RCC 7860 (cell line): ENCODE results near the gene KCNMA1.
"Not testable (repeated sequence)": the region's sequence is repeated elsewhere in the genome, so short reads cannot be mapped to it uniquely, and the experiment has no call there.

Experiments
- DNase-seq: peaks from one replicate; pipeline ENCODE4 v3.0.0-alpha.2; 2015; ENCODE audit warnings: low spot score
- FAIRE-seq: peaks from 2 replicates; lab custom pipeline; 2012; peaks lifted over from hg19 to GRCh38; lab: Jason Lieb, UNC

Gene KCNMA1

DNA sequence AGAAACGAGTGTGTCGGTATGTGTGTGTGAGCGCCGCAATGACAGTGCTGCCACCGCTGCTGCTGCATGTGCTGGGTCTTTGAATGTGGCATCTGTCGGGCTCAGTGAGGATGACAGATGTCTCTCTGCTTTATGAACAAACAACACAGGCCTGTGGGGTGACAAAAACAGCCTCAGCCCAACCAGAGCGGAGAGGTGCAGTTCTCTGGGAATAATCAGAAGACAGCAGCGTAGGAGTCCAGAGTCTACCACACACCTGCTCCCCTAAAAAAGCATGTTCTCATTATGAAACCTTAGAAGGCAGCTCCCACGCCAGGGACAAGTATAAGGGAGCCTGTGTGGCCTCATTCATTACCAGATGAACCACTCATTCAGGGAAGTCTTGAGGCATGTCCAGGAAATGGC is 278.3 kb downstream of the KCNMA1 start:
- FAIRE-seq (no peak), DNase-seq (no peak)

DNA sequence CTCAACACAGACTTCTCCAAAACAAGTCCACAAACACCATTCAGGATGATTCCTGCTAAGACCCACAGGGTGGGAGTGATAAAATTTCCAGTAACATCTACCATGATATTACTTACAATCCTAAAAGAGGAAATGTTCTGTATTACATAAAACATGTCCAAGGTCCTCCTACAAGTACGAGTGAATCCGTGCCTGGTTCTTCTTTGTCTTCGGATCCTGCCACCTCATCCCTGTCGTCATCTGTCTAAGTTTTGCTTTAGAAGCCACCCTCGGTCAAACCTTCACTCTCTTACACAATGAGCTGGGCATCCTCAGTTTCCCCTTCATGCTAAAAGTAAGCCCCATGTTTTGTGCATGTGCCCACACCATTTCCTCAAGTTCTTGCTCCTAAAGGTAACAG is 279.0 kb downstream of the KCNMA1 start:
- no peak for DNase-seq
- FAIRE-seq = no peak

DNA sequence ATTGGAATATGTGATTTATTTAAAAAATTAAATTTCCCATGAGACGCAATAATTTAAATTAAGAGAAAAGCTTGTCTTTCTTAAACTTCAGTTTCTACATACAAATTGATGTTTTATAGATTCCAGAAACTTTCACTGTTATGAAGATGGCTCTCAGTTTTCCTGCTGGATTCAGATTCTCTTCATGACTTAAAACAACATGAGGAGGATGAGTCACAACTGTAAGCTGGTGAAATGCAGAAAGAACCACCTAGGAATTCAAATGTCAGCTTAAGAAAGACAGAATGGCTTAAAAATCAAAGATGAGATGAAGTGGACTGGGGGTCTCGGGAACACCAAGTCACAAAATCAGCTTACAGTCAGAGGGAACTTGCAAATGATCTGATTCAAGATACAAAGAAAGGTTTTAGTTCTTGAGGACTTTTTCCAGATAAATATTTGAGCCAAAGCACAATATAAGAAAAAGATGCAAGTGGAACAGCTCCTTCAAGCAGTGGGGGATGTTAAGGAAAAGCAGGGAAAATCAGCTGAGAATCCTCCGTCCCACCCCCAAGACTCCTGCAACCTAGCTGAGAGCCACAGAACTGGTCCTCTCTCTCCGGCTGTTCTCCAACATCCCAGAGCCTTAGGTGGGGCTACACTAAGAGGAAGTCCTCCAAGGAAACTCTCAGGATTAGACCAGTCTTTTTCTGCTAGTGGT is 279.8 kb downstream of the KCNMA1 start:
- FAIRE-seq = peak; percentile 88
- peak; percentile 51 for DNase-seq

DNA sequence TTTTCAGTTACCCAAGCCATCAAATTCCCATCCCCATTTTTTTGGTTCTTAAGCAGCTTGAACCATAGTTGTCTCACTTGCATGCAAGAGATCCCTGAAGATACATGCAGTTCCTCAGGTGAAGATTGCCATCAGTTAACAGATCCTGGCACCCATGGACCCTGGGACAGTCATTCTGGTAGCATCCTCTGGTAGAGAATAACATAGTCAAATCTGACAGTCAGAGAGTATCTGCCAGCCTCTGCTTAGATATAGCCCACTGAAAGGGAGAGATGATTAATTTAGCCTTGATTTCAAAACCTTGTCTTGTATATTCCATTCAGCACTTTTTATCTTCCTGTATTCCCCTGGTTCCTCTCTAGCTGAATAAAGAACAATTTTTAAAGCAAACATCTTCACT is 280.4 kb downstream of the KCNMA1 start:
- no peak for FAIRE-seq
- no peak for DNase-seq

DNA sequence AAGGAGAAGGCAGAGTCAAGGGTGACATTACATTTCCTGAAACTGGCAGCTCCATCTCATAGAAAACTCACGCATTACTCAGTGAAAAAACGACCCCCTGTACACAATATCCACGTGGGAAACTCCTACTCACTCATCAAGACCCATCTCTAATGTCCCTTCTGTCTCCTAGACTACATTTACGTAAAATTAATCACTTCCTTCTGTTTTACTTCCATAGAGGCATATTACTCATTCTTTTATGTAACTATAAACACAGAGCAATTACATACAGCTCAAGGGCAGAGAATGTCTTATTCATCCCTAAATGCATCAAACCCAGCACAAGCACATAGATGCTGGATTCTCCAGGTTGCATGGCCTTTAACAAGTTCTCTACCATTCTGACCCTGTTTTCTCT is 281.8 kb downstream of the KCNMA1 start:
- DNase-seq (peak; percentile 98), FAIRE-seq (peak; percentile 80)

DNA sequence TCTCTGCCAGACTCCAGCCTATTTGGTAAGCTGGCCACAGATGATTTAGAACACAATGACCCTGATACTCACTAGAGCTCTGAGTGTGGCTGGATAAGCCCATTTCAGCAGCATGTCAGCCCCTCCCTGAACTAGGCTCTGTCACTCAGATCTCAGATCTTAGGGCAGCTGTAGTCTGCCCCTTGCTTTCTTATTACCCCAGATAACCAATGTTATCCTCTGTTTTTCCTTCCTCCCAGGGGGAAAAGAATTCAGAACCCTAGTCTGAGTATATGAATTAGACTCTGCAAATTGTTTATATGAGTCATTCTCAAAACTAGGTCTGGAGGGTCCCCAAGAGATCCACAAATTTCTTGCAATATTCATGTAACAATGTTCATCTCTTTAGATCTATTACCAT is 286.2 kb downstream of the KCNMA1 start:
- FAIRE-seq (no peak), DNase-seq (peak; percentile 33)

DNA sequence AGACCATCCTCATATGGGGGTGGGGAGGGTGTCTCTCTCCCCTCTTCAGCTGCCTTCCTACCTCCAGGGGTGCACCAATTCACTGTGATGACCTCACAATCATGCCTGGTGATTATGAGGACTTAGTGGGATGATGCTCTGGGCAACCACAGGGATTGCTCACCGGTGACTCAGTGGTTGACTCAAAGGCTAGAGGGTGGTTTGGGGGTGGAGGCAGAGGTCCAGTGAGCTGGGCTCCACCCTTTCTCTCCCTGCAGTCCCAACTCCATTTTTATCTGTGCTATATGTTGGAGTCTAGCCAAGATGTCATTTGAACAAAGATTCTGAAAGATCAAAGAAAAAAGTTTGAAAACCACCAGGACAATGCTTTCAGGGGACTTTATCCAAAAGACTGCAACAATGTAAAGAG is 286.9 kb downstream of the KCNMA1 start:
- FAIRE-seq (peak; percentile 99), DNase-seq (peak; percentile 98)

DNA sequence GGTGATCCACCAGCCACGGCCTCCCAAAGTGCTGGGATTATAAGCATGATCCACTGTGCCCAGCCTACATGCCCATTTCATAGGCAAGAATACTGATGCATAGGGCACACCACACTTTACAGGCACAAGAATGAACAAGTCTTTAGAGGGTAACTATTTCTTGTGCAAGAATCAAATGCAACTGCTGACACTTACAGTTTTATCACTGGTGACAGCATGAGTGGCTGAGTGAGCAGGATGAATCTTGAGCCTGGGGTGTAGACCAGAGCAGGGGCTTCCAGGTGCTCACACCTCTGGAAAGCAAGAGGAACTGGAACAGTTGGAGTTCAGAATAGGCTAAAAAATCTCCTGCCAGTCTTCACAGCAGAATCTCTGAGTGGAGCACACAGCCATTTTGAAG is 287.5 kb downstream of the KCNMA1 start:
- DNase-seq (peak; percentile 11), FAIRE-seq (no peak)

DNA sequence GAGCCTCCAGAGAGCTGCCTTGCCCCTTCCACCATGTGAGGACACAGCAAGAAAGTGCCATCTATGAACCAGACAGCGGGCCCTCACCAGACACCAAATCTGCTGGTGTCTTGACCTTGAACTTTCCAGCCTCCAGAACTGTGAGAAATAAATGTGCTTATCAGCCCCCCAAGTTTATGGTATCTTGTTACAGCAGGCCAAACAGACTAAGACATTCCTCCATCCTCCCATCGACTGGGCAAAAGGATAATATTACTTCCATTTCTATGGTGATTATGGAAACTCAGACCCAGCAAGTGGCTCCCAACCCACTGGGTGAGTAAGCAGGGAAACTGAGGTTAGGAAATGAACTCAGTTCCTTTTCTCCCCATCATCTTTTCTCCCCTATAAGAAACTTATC is 288.4 kb downstream of the KCNMA1 start:
- FAIRE-seq (no peak), DNase-seq (peak; percentile 16)

DNA sequence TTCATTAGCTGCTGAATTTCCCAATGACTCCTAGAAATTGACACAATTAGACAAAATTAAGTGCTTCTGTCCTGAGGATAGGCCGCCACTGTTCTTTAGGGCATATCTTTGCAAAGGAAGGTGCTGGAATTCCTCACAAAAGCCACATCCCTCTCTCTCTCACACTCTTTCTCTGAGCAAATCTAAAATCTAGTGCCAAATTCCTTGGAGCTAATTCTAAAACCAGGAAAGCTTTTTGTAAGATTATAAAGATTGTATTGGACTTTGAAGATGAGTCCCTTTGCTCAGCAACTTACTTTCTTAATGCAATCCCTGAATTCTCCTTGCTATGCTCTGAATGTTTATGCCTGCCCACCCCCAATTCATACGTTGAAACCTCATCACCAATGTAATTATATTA is 288.9 kb downstream of the KCNMA1 start:
- no peak for DNase-seq
- no peak for FAIRE-seq

DNA sequence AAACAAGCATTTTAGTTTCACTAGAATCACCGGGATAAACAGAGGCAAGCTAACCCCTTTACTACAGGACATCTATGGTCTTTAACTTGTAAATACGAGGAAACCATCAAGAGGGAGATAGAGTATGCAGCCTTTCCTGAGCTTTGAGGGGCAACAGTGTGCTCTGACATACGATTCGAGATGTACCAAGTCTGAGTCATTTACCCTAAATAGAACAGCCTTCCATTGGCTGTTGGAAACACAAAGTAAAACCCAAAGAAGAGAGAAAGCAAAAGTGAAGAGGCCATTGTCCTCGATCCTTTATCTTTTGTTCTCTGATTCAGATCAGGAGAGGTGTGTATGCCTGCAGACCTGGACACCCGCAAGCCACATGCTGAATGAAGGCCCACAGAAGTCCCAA is 289.5 kb downstream of the KCNMA1 start:
- DNase-seq (no peak), FAIRE-seq (no peak)

DNA sequence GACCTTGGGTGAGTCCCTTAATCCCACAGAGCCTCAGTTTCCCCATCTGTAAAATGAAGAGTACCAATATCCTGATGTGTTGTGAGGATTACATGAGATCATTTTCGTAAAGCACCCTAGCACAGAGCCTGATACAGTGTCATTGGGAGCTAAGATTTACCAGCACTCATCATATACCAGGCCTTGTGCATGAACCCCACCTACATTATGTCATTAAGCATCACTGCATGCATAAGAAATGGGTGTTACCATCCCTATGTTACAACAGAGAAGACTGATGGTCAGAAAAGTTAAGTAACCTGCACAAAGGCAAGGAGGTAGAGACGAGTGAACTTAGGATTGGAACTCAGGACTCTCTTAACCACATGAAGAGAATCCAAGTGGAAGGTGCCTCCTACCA is 290.6 kb downstream of the KCNMA1 start:
- FAIRE-seq (no peak), DNase-seq (no peak)

DNA sequence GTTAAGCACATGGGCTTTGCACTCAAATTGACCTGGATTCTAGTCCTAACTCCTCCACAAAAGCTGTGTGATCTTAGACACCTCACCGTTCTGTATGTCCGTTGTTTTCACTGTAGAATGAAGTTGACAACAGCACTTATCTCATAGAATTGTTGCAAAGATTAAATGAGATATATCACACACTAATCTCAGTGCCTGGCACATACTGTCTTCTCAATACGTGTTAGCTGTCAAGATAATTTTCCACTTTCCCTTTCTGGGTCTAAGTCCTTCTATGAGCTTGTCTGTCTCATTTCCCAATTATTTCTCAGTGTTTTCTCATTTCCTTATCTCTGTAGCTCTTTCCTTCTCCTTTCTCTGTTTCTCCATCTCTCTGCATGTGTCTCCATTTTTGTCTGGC is 296.6 kb downstream of the KCNMA1 start:
- DNase-seq = no peak
- no peak for FAIRE-seq

DNA sequence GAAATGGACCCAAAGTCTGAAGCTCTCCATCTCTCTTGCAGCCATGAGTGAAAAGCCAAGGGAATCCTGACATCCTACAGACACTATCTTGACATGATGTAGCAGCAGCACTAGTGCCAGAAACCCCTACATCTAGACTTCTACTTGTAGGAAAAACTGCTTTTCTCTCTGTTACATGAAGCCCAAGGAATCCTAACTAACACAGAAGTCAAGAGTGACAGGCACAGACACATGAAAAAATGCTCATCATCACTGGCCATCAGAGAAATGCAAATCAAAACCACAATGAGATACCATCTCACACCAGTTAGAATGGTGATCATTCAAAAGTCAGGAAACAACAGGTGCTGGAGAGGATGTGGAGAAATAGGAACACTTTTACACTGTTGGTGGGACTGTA is 297.7 kb downstream of the KCNMA1 start:
- FAIRE-seq, DNase-seq: not testable (repeated sequence)

DNA sequence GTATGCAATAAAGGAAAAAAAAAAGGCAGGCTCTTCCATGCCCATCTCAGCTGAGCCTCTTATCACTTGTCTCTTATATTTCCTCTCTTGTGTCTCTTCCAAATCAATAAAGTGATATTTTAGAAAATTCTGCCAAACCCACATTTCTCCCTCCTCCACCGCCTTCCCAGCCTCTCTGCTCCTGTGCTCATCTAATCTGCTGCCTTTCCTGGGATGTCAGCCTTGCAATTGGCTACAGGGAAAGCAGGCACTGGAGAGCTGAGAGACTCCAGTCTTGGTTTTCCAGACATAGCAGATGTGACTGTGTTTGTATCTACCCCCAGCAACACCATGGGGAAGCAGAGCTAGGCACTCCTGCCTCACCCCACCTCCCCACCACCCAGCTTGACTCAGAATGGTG is 298.4 kb downstream of the KCNMA1 start:
- FAIRE-seq = no peak
- no peak for DNase-seq

DNA sequence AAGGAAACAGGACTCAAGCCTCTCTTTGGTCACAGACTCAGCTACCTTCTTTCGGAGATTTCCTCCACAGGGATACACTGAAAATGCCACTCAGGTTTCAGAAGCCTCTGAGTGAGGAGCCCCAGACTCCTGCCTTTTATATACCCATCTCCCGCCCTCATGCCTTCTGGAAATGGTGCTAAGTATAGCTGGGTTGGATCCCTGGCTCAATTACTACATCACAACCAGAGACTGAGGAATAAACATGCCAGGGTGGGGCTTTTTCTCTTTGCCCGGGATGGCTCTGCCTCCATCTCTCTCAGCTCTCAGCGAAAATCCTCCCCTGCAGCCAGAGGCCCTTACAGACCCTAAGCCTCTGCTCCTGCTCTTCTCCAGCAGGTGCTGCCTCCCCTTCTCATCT is 299.5 kb downstream of the KCNMA1 start:
- DNase-seq = no peak
- no peak for FAIRE-seq

DNA sequence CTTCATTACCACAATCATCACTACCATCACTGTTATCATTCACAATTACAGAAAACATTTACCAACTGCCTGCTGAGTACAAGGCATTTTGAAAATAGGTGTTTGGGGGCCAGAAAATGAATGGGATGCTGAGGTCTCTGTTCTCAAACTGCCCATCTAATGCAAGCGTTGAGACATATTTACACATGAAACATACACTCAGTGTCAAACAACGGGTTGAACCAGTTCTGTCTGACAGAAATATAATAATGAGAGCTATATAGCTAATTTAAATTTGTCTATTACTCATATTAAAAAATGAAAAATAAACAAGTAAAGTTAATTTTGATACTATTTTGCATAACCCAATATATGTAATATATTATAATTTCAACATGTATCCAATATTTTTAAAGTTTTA is 303.1 kb downstream of the KCNMA1 start:
- peak; percentile 41 for FAIRE-seq
- DNase-seq = no peak

DNA sequence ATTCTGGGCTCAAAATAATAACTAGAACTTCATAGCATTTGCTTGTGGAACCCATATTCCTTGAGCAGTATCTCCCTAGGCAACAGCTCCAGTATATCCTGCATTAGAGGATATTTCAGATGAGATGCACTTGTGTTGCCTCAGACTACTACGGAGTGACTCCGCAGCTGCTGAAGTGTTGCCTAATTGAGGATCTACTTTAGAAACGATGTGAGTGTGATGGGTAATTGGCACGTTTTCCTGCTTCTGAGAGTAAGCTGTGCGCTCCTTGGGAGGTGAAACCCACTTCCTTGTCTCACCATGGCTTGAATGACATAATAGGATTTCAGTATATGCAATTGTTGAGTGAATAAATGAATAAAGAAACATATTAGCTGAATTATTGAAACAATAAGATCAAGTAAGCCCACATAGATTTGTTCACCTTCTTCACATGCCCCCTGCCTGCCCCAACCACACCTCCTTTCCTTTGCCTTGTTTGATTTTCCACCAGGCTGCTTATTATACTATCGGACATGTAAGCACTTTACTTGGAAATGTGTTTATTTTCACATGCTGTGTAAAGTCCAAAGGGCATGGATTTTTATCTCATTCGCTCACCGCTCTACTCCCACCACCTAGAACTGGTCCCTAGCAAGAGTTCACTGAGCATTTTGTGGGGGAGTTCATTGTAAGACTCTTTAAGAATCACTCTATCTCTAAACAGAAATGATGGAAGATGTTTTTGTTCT is 303.8 kb downstream of the KCNMA1 start:
- DNase-seq (no peak), FAIRE-seq (no peak)

DNA sequence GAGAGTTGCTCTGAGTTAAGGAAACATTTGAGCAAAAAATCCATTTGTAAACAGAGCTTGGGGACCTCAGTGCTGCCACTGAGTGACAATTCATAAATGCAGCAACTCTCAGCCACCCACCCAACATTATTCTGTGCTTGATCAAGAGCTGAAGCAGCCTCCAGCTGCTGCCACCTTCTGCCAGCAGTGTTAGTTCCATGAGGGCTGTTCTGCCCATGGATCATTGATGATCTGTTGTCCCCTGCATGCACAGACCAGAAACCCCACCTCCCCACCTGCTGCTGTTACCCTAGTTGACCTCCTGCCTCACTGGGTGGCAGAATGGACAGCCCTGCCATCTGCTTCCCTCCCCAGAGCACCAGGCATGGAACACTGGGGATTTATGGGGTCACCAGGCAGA is 305.4 kb downstream of the KCNMA1 start:
- no peak for FAIRE-seq
- DNase-seq = no peak

DNA sequence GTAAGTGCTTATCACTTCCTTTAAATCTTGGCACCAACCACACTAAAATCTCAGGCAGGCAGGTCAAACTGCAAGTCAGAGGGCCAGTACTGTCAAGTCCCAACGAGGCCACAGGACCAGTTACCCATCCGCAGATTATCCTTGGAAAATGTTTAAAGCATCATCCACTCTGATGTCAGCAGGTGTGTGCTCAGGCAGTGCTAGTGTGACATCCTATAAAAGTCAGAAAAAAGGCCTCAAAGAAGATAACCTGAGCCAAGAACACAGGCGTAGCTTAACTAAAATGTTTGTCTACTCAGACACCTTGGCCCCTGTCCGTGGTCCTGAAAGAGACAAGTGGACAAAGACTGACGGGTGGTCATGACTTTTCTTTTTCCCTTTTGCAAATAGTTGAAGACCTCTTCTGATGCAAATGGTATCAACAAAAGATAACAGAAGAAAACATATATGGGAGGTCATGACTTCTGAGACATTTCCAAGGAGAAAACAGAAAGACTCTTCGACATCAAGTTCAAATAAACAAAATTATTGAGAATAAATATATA is 309.3 kb downstream of the KCNMA1 start:
- FAIRE-seq (no peak), DNase-seq (no peak)

DNA sequence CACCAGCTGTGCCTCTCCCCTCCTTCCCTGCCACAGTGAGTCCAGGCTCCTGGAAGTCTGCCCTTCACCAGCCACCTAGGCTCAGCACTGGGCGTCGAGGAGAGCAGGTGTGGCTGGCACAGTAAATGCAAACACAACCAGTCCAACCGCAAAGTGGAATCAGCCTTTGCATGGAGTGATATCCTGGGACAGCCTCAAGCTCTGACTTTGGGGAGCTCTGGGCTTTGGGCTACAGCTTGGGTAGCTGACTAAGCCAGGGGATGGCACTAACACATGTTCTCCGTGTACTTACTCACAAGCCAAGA is 312.4 kb downstream of the KCNMA1 start:
- FAIRE-seq (no peak), DNase-seq (no peak)

DNA sequence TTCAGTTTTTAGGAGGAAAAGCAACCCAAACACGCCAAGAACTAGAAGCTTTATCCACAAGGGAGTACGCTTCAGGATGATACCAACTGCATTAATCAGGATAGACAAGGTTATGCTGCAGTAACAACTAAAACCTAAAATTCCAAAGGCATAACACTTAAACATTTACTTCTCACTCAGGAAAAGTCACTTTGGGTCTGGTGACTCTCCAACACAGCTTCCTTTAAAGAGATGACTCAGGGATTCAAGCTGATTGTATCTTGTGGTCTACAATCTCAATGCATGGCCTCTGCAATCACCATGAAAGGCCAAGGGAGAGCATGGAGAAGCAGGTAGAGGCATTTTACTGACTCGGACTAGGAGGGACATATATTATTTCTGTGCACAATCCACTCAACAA is 315.8 kb downstream of the KCNMA1 start:
- DNase-seq (peak; percentile 36), FAIRE-seq (peak; percentile 5)
